Measurements from ENCODE around the gene TDRD3.

DNA sequence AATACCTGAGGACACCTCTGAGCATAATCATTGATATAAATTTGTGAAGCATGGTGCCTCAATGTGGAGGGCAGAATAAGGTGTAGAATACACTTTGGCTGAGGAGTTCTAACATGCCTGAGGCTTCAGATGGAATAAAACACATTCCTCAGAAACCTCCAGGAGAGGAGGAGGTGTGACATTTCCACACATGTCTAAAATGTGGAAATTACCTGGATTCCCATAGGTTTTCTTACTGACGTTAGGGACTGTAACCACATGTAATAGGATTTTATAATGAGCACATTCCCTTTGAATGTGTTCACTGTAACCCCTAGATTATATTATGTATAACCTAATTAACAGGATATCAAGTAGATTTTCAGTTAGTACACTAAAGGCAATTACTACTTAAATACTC lies 226.1 kb downstream of the TDRD3 start:
- TF ChIP-seq EP300 (IDR thresholded peaks at IDR 0.05; ENCODE audit: borderline replicate concordance) (no peak), TCF12 (IDR thresholded peaks at IDR 0.05; ENCODE audit: low read depth) (no peak), CEBPB (IDR thresholded peaks at IDR 0.05) (no peak), YY1 (IDR thresholded peaks at IDR 0.05; ENCODE audit: low read depth) (no peak), NFIC (IDR thresholded peaks at IDR 0.05) (no peak), CREB1 (IDR thresholded peaks at IDR 0.05; ENCODE audit: low read depth) (no peak), RAD21 (IDR thresholded peaks at IDR 0.05; ENCODE audit: low read depth) (no peak), TAF1 (IDR thresholded peaks at IDR 0.05; ENCODE audit: low read depth) (no peak)
- TF ChIP-seq, protein P1, sequence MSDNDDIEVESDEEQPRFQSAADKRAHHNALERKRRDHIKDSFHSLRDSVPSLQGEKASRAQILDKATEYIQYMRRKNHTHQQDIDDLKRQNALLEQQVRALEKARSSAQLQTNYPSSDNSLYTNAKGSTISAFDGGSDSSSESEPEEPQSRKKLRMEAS (IDR thresholded peaks at IDR 0.05), result no peak
- TF ChIP-seq, protein P2, sequence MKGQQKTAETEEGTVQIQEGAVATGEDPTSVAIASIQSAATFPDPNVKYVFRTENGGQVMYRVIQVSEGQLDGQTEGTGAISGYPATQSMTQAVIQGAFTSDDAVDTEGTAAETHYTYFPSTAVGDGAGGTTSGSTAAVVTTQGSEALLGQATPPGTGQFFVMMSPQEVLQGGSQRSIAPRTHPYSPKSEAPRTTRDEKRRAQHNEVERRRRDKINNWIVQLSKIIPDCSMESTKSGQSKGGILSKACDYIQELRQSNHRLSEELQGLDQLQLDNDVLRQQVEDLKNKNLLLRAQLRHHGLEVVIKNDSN (IDR thresholded peaks at IDR 0.05), result no peak
